ENCODE results near the gene RCBTB1.

RCBTB1 gene

DNA sequence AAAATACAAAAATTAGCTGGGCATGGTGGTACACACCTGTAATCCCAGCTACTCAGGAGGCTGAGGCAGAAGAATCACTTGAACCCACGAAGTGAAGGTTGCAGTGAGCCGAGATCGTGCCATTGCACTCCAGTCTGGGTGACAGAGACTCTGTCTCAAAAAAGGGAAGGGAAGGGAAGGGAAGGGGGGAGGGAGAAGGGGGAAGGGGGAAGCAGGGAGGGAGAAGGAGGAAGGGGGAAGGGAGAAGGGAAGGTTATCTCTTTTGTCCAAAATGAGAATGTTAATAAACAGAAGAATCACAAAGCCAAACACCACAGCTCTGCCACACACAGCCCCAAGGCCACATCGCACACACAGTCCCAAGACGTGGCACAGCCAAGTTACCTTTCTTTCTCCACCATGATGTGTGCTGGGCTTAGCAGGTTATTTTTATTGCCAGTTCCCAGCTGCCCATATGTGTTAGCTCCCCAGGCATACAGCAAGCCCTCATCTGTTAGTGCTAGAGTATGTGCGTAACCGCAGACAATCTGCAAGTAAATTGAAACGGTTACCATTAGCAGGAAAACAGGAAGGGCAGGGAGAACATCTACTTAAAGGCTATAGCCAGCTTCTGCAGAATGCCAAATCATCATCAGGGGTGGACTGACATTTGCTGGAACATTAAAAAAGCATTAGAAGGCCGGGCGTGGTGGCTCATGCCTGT, 34.3 kb downstream of the RCBTB1 start:
- POLR2A ChIA-PET = no interaction called here
- no peak for DNase-seq (ENCODE audit: extremely low spot score)
- CTCF ChIA-PET = no interaction called here
- TF ChIP-seq SP1 (IDR thresholded peaks at IDR 0.05) (no peak), HDGF (IDR thresholded peaks at IDR 0.05; ENCODE audit: borderline replicate concordance) (no peak), FOXK2 (IDR thresholded peaks at IDR 0.05) (no peak), SUZ12 (IDR thresholded peaks at IDR 0.05) (no peak), FOXA1 (IDR thresholded peaks at IDR 0.05) (no peak), BHLHE40 (IDR thresholded peaks at IDR 0.05; ENCODE audit: borderline replicate concordance) (no peak), ELF4 (IDR thresholded peaks at IDR 0.05) (no peak)

DNA sequence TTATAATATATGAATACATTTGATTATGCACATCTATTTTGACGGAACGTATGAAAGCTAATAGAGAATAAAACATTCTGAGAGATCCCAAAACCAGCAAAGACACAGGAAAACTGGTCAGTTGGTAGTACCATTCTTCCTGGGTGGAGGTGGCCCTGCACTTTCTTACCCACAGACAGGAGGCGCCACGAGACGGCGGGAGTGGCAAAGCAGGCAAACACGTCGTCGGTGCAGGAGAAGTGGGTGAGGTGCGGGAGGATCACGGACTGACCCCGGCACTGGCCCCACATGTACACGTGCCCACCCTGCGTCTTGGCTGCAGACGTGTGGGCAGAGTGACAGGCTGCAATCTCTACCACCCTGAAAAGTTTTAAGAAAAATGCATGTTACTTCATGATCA, 36.1 kb downstream of the RCBTB1 start:
- ChIA-PET POLR2A (no interaction called here), CTCF (no interaction called here)
- TF ChIP-seq SUZ12 (IDR thresholded peaks at IDR 0.05) (no peak), FOXK2 (IDR thresholded peaks at IDR 0.05) (no peak), PKNOX1 (IDR thresholded peaks at IDR 0.05) (no peak), BHLHE40 (IDR thresholded peaks at IDR 0.05; ENCODE audit: borderline replicate concordance) (no peak), CTBP1 (IDR thresholded peaks at IDR 0.05; ENCODE audit: borderline replicate concordance) (no peak), SP1 (IDR thresholded peaks at IDR 0.05) (no peak), NFRKB (IDR thresholded peaks at IDR 0.05) (no peak), ZNF384 (IDR thresholded peaks at IDR 0.05) (no peak), ARNT (IDR thresholded peaks at IDR 0.05) (no peak), HDGF (IDR thresholded peaks at IDR 0.05; ENCODE audit: borderline replicate concordance) (no peak), ELF4 (IDR thresholded peaks at IDR 0.05) (no peak), L3MBTL2 (conservative IDR thresholded peaks at IDR 0.05) (no peak), FOXA1 (IDR thresholded peaks at IDR 0.05) (no peak), TARDBP (IDR thresholded peaks at IDR 0.05) (no peak)
- no peak for DNase-seq (ENCODE audit: extremely low spot score)

DNA sequence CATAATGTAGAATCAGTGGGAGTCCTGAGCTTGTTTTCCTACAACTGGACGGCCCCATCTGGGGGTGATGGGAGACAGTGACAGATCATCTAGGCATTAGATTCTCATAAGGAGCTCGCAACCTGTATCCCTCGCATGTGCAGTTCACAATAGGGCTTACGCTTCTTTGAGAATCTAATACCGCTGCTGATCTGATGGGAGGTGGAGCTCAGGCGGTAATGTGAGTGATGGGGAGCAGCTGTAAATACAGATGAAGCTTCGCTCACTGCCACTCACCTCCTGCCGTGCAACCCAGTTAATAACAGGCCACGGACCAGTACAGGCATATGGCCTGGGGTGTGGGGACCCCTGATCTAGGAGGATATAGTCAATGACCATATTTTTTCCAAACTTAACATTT, 38.8 kb downstream of the RCBTB1 start:
- ChIA-PET POLR2A (no interaction called here), CTCF (interaction anchor here (1.6 kb wide), 1 partner anchor 9 kb away, joined by 3 read pairs; no protein-coding TSS in a partner anchor)
- TF ChIP-seq HDGF (IDR thresholded peaks at IDR 0.05; ENCODE audit: borderline replicate concordance) (no peak), CTBP1 (IDR thresholded peaks at IDR 0.05; ENCODE audit: borderline replicate concordance) (no peak), TARDBP (IDR thresholded peaks at IDR 0.05) (no peak), BHLHE40 (IDR thresholded peaks at IDR 0.05; ENCODE audit: borderline replicate concordance) (no peak), L3MBTL2 (conservative IDR thresholded peaks at IDR 0.05) (no peak), SUZ12 (IDR thresholded peaks at IDR 0.05) (no peak), SP1 (IDR thresholded peaks at IDR 0.05) (no peak), ARNT (IDR thresholded peaks at IDR 0.05) (no peak), ZNF384 (IDR thresholded peaks at IDR 0.05) (no peak), FOXM1 (IDR thresholded peaks at IDR 0.05; ENCODE audit: borderline replicate concordance) (no peak), FOXA1 (IDR thresholded peaks at IDR 0.05) (no peak), ELF4 (IDR thresholded peaks at IDR 0.05) (no peak), NFRKB (IDR thresholded peaks at IDR 0.05) (no peak), FOXK2 (IDR thresholded peaks at IDR 0.05) (no peak), PKNOX1 (IDR thresholded peaks at IDR 0.05) (no peak), LEF1 (IDR thresholded peaks at IDR 0.05; ENCODE audit: borderline replicate concordance) (no peak)
- no peak for DNase-seq (ENCODE audit: extremely low spot score)

GRCh38 chr13:49545661-49546060, 39.7 kb downstream of the RCBTB1 start:
- no peak for DNase-seq (ENCODE audit: extremely low spot score)
- ChIA-PET POLR2A (no interaction called here), CTCF (interaction anchor here (1.6 kb wide), 1 partner anchor 10 kb away, joined by 3 read pairs; no protein-coding TSS in a partner anchor)
- TF ChIP-seq ELF4 (IDR thresholded peaks at IDR 0.05) (no peak), SUZ12 (IDR thresholded peaks at IDR 0.05) (no peak), PKNOX1 (IDR thresholded peaks at IDR 0.05) (no peak), ARNT (IDR thresholded peaks at IDR 0.05) (no peak), HDGF (IDR thresholded peaks at IDR 0.05; ENCODE audit: borderline replicate concordance) (no peak), FOXA1 (IDR thresholded peaks at IDR 0.05) (no peak), NFRKB (IDR thresholded peaks at IDR 0.05) (no peak), ZNF384 (IDR thresholded peaks at IDR 0.05) (no peak), LEF1 (IDR thresholded peaks at IDR 0.05; ENCODE audit: borderline replicate concordance) (no peak)

DNA sequence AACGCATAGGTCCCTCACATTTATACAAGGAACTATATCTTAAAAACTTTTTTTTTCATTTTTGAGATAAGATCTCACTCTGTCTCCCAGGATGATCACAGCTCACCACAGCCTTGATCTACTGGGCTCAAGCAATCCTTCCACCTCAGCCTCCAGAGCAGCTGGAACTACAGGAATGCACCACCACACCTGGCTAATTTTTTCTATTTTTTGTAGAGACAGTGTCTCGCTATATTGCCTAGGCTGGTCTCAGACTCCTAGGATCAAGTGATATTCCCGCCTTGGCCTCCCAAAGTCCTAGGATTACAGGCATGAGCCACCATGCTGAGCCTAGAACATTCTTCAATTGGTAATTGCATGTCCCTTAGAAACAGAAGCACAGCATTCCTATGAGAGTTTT, 41.7 kb downstream of the RCBTB1 start:
- ChIA-PET POLR2A (no interaction called here), CTCF (no interaction called here)
- TF ChIP-seq SP1 (IDR thresholded peaks at IDR 0.05) (no peak), NFRKB (IDR thresholded peaks at IDR 0.05) (no peak), FOXM1 (IDR thresholded peaks at IDR 0.05; ENCODE audit: borderline replicate concordance) (no peak), SUZ12 (IDR thresholded peaks at IDR 0.05) (no peak), ELF4 (IDR thresholded peaks at IDR 0.05) (no peak), HDGF (IDR thresholded peaks at IDR 0.05; ENCODE audit: borderline replicate concordance) (no peak), ARNT (IDR thresholded peaks at IDR 0.05) (no peak), LEF1 (IDR thresholded peaks at IDR 0.05; ENCODE audit: borderline replicate concordance) (no peak), FOXA1 (IDR thresholded peaks at IDR 0.05) (no peak), PKNOX1 (IDR thresholded peaks at IDR 0.05) (no peak), BHLHE40 (IDR thresholded peaks at IDR 0.05; ENCODE audit: borderline replicate concordance) (no peak), TARDBP (IDR thresholded peaks at IDR 0.05) (no peak), CTBP1 (IDR thresholded peaks at IDR 0.05; ENCODE audit: borderline replicate concordance) (no peak), ZNF384 (IDR thresholded peaks at IDR 0.05) (no peak)
- no peak for DNase-seq (ENCODE audit: extremely low spot score)
